Measurements from ENCODE around the gene EFCC1.

Gene EFCC1, protein sequence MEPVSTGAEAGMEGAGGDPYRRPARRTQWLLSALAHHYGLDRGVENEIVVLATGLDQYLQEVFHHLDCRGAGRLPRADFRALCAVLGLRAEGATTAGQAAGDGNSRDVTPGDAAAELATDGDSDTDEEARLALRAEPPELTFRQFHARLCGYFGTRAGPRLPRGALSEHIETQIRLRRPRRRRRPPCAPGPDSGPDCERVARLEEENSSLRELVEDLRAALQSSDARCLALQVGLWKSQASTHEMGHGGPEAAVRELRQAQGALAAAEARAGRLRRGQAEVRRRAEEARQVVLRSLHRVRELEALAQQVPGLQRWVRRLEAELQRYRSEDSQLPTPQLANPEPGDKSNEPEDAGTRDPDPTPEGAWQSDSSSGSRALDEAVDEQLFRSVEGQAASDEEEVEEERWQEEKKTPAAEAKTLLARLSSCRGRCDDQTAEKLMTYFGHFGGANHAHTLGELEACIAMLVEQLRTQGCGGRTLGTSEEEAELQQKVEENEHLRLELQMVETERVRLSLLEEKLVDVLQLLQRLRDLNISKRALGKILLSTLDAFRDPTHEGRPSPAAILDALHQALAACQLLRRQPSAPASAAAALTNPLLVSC

DNA sequence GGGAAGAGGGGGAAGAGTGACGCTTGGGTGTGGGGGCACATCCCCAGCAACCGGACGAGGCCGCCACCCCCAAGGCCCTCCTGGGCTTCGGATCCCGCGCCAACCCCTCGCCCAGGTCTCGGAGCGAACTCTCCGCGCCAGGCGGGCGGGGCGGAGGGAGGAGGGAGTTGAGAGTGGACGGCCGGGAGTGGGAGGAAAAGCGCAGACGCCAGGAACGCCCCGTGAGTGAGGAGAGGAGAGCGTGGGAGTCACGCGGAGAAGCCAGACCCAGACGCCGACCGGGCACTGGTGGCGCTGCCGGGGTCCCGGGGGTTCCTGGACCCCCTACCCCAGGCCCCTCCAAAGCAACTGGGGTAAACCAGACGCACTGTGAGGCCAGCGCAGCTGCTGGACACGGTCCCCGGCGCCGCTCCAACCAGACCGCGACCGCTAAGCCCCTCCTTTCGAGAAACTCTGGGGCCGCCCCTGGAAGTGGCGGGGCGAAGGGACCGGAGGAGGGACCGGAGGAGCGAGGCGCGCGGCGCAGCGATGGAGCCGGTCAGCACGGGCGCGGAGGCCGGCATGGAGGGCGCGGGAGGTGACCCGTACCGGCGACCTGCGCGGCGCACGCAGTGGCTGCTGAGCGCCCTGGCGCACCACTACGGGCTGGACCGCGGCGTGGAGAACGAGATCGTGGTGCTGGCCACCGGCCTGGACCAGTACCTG is at the start of gene EFCC1:
EFCC1 (plus strand) TSS at position 204 of the 705 bp plus-strand sequence; CDS start at position 529, 325 bp downstream.
- TF ChIP-seq, protein P1, sequence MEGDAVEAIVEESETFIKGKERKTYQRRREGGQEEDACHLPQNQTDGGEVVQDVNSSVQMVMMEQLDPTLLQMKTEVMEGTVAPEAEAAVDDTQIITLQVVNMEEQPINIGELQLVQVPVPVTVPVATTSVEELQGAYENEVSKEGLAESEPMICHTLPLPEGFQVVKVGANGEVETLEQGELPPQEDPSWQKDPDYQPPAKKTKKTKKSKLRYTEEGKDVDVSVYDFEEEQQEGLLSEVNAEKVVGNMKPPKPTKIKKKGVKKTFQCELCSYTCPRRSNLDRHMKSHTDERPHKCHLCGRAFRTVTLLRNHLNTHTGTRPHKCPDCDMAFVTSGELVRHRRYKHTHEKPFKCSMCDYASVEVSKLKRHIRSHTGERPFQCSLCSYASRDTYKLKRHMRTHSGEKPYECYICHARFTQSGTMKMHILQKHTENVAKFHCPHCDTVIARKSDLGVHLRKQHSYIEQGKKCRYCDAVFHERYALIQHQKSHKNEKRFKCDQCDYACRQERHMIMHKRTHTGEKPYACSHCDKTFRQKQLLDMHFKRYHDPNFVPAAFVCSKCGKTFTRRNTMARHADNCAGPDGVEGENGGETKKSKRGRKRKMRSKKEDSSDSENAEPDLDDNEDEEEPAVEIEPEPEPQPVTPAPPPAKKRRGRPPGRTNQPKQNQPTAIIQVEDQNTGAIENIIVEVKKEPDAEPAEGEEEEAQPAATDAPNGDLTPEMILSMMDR (IDR thresholded peaks at IDR 0.05; ENCODE audit: extremely low read depth, insufficient read depth, missing control alignments): no peak
- no peak for DNase-seq (ENCODE audit: low spot score)
- in situ Hi-C loops (cut with MboI; ENCODE audit: low pct_unique_long_range_greater_than_20kb, low sequenced_read_pairs, unreplicated experiment): no loop called here

DNA sequence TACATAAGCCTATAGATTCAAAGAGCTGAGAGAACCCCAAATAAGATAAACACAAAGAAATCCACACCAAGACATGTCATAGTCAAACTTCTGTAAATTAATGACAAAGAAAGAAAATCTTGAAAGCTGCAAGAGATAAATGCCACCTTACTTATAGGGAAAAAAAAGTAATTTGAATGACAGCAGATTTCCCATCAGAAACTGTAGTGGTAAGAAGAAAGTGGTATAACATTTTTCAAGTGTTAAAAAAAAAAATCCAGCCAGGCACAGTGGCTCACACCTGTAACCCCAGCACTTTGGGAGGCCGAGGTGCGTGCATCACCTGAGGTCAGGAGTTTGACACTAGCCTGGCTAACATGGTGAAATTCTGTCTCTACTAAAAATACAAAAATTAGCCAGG is 44.7 kb upstream of the EFCC1 start:
- in situ Hi-C loops (cut with MboI; ENCODE audit: low pct_unique_long_range_greater_than_20kb, low sequenced_read_pairs, unreplicated experiment): no loop called here
- DNase-seq (ENCODE audit: low spot score): no peak
- TF ChIP-seq, protein P1 (IDR thresholded peaks at IDR 0.05; ENCODE audit: extremely low read depth, insufficient read depth, missing control alignments): no peak

DNA sequence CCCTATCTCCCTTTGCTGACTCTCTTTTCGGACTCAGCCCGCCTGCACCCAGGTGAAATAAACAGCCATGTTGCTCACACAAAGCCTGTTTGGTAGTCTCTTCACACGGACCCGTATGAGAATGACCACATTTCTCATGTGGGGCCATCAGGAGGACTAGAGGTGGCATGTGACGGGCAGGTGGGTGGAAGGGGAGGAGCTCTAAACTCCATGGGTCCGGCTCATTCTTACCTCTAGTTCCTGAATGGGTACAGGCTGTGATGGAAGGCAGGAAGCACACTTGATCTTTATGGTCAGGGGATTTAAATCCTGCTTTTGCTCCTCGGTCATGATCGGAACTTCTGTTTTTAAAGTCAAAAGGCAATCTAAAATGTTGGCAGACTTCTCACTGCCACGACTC is 35.8 kb upstream of the EFCC1 start:
- no peak for DNase-seq (ENCODE audit: low spot score)
- TF ChIP-seq, protein P1 (IDR thresholded peaks at IDR 0.05; ENCODE audit: extremely low read depth, insufficient read depth, missing control alignments): no peak
- in situ Hi-C loops (cut with MboI; ENCODE audit: low pct_unique_long_range_greater_than_20kb, low sequenced_read_pairs, unreplicated experiment): no loop called here

DNA sequence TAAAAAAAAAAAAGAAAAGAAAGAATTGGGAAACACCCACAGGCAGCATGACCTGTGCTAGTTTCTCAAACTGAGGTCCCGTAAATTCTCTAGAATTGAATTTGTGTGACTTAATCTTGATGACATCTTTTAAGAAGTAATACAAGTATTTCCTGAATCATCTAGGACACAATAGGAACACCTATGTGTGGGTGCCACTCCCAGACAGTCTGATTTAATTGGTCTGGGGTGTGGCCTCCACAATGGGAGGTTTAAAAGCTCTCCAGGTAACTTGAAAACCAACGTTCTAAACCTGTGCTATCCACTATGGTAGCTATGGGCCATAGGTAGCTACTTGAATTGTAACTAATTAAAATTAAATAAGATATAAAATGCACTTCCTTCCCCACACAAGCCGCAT is 35.3 kb upstream of the EFCC1 start:
- in situ Hi-C loops (cut with MboI; ENCODE audit: low pct_unique_long_range_greater_than_20kb, low sequenced_read_pairs, unreplicated experiment): no loop called here
- no peak for DNase-seq (ENCODE audit: low spot score)

DNA sequence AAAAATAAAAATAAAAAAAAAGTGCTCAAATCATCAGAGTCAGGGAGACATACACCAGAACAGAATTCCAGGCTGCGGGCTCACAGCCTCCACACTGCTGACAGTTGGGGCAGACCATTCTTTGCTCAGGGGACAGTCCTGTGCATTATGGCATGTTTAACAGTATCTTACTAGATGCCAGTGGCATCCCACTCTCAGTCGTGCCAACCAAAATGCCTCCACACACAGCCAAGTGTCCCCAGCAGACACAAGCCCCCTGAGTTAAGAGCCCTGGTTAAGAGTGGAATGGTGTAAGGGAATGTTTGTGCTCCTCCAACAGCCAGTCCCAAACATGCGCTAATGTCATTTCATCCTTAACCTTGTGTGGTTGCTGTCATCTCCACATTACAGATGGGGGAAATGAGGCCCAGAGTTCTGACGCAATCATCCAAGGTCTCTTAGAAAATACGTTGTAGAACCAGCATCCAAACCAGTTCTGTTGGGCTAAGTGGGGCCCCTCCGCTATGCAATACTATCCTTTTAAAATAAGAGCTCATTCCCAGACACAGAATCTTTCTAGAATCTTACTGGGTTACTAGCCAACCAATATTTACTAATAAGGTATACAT is 33.3 kb upstream of the EFCC1 start:
- TF ChIP-seq, protein P1 (IDR thresholded peaks at IDR 0.05; ENCODE audit: extremely low read depth, insufficient read depth, missing control alignments): no peak
- DNase-seq (ENCODE audit: low spot score): no peak
- in situ Hi-C loops (cut with MboI; ENCODE audit: low pct_unique_long_range_greater_than_20kb, low sequenced_read_pairs, unreplicated experiment): no loop called here

More for the DNA sequence above, 35.3 kb upstream of the EFCC1 start:
- TF ChIP-seq, protein P1 (IDR thresholded peaks at IDR 0.05; ENCODE audit: extremely low read depth, insufficient read depth, missing control alignments): no peak
